Hepatocyte (in vitro differentiated cells): Measurements from ENCODE around the gene MEAF6. TPM values are rescaled to one million over a fixed set of nuclear protein-coding genes. Genes with fewer than 3 reads are reported as not detected.

Experiments
- DNase-seq: peaks from one replicate; pipeline ENCODE4 v3.0.0-alpha.2; 2016; ENCODE audit warnings: low spot score
- H2AFZ ChIP-seq: fragments of 200-600 bp; sonication (generic); 2 replicates; pipeline ENCODE4 v1.6.0; 2016; ENCODE audit warnings: antibody characterized with exemption, mild to moderate bottlenecking
- H3K27ac ChIP-seq: fragments of 200-600 bp; sonication (generic); 2 replicates; pipeline ENCODE4 v1.5.1; 2016; ENCODE audit warnings: mild to moderate bottlenecking
- H3K27me3 ChIP-seq: fragments of 200-600 bp; sonication (generic); 2 replicates; pipeline ENCODE4 v1.6.1; 2016
- H3K36me3 ChIP-seq: fragments of 200-600 bp; sonication (generic); replicated peaks from 2 replicates; pipeline ENCODE4 v1.5.1; 2016; ENCODE audit warnings: low read depth; ENCODE audit not compliant: insufficient read depth
- H3K4me1 ChIP-seq: fragments of 200-600 bp; sonication (generic); 2 replicates; pipeline ENCODE4 v1.5.1; 2016; ENCODE audit warnings: mild to moderate bottlenecking, moderate library complexity; ENCODE audit not compliant: insufficient read depth
- H3K4me2 ChIP-seq: fragments of 200-600 bp; sonication (generic); 2 replicates; pipeline ENCODE4 v1.6.0; 2016
- H3K4me3 ChIP-seq: fragments of 200-600 bp; sonication (generic); 2 replicates; pipeline ENCODE4 v1.5.1; 2016; ENCODE audit warnings: mild to moderate bottlenecking
- H3K79me2 ChIP-seq: fragments of 200-600 bp; sonication (generic); 2 replicates; pipeline ENCODE4 v1.6.0; 2017; ENCODE audit warnings: mild to moderate bottlenecking
- H3K9me2 ChIP-seq: fragments of 200-600 bp; sonication (generic); replicated peaks from 2 replicates; pipeline ENCODE4 v1.6.0; 2017; ENCODE audit warnings: mild to moderate bottlenecking; ENCODE audit not compliant: insufficient read depth
- H3K9me3 ChIP-seq: fragments of 200-600 bp; sonication (generic); 2 replicates; pipeline ENCODE4 v1.5.1; 2016; ENCODE audit warnings: low read depth, mild to moderate bottlenecking
- H4K20me1 ChIP-seq: fragments of 200-600 bp; sonication (generic); 2 replicates; pipeline ENCODE4 v1.6.0; 2016; ENCODE audit warnings: mild to moderate bottlenecking; ENCODE audit not compliant: insufficient read depth, poor library complexity, severe bottlenecking
- EZH2 ChIP-seq: fragments of 200-600 bp; sonication (generic); IDR thresholded peaks from 2 replicates; pipeline ENCODE4 v1.6.1; 2016; ENCODE audit warnings: antibody characterized with exemption, mild to moderate bottlenecking, borderline replicate concordance
- EZH2phosphoT487 ChIP-seq: fragments of 200-600 bp; sonication (generic); IDR thresholded peaks from one replicate; pipeline ENCODE4 v1.6.1; 2018; ENCODE audit warnings: antibody characterized with exemption, mild to moderate bottlenecking, low read depth, moderate library complexity; ENCODE audit not compliant: unreplicated experiment, severe bottlenecking
- WGBS: methylation state at CpG from one replicate; pipeline ENCODE4 v1.1.6; 2016; ENCODE audit warnings: low lambda C conversion rate; ENCODE audit errors: missing lambda C conversion rate; 5-methylcytosine and 5-hydroxymethylcytosine counted together
- polyA plus RNA-seq: library from polyadenylated mRNA; unstranded; fragments of >200 nt; fragmentation: Nextera tagmentation; extraction: Ambion mirVana; gene quantifications from 2 replicates; pipeline ENCODE4 v1.2.1, GENCODE V29; 2016
- total RNA-seq: library from RNA; depleted of rRNA; stranded (reverse); fragments of >200 nt; gene quantifications from 2 replicates; pipeline ENCODE4 v1.2.3, GENCODE V29; 2014
- TF ChIP-seq, protein P1 (sequence below): fragments of 200-600 bp; sonication (generic); IDR thresholded peaks from 2 replicates; pipeline ENCODE4 v1.5.1; 2016; ENCODE audit warnings: antibody characterized with exemption, mild to moderate bottlenecking; ENCODE audit not compliant: poor library complexity

MEAF6 gene
- total and polyA plus RNA-seq, 2 experiments from 2014 or later, result 46.5 to 74.7 TPM

DNA sequence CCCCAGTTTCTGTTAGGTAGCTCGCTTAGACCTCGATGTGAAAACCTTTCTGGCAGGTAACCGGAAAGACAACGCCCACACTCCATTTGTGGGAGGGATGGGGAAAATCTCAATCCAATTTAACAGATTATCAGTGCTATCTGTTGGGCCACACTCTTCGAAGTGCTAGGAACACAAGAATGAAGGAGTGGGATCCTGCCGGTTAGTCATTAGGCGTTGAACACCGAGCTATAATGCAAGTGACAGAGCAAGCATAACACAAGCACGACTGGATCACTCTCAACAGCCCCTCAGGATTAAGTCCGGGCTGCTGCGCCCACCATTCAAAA, 39.0 kb upstream of the MEAF6 start:
- H3K9me2 ChIP-seq, result no peaks in the 10 kb centered on the region
- H3K9me3 ChIP-seq, result no peaks in the 10 kb centered on the region
- H3K4me1 ChIP-seq, result peaks cover 16% of the 10 kb centered on the region
- no peaks in the 10 kb centered on the region for H3K36me3 ChIP-seq
- H3K27me3 ChIP-seq, result no peaks in the 10 kb centered on the region
- no peak for DNase-seq
- peaks cover 45% of the 10 kb centered on the region for H3K79me2 ChIP-seq
- peaks cover 6% of the 10 kb centered on the region for H4K20me1 ChIP-seq
- peak overlapping the region; percentile 43 for H3K4me3 ChIP-seq
- no peak for TF ChIP-seq EZH2phosphoT487
- TF ChIP-seq, protein P1, sequence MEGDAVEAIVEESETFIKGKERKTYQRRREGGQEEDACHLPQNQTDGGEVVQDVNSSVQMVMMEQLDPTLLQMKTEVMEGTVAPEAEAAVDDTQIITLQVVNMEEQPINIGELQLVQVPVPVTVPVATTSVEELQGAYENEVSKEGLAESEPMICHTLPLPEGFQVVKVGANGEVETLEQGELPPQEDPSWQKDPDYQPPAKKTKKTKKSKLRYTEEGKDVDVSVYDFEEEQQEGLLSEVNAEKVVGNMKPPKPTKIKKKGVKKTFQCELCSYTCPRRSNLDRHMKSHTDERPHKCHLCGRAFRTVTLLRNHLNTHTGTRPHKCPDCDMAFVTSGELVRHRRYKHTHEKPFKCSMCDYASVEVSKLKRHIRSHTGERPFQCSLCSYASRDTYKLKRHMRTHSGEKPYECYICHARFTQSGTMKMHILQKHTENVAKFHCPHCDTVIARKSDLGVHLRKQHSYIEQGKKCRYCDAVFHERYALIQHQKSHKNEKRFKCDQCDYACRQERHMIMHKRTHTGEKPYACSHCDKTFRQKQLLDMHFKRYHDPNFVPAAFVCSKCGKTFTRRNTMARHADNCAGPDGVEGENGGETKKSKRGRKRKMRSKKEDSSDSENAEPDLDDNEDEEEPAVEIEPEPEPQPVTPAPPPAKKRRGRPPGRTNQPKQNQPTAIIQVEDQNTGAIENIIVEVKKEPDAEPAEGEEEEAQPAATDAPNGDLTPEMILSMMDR, result no peak
- no peak for TF ChIP-seq EZH2
- 8% methylated on average over 11 of the region's 11 CpGs for WGBS
- H3K27ac ChIP-seq, result peak overlapping the region; percentile 85
- H3K4me2 ChIP-seq, result peak overlapping the region; percentile 88
- peak overlapping the region; percentile 43 for H2AFZ ChIP-seq

DNA sequence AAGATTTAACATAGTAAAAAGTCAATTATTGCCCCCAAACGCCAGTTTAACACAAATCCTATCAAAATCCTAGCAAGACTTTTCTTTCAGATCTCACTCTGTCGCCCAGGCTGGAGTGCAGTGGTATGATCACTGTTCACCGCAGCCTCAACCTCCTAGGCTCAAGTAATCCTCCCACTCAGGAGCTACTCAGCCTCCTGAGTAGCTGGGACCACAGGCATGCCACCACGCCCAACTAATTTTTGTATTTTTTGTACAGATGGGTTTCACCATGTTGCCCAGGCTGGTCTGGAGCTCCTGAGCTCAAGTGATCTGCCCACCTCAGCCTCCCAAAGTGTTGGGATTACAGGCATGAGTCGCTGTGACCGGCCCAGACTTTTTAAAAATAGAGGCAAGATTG, 34.8 kb upstream of the MEAF6 start:
- no peak overlapping the region for H3K4me3 ChIP-seq
- no peak for DNase-seq
- H3K36me3 ChIP-seq, result no peaks in the 10 kb centered on the region
- H3K4me2 ChIP-seq, result no peak overlapping the region
- H4K20me1 ChIP-seq, result peaks cover 6% of the 10 kb centered on the region
- WGBS, result 93% methylated on average over 6 of the region's 6 CpGs
- no peaks in the 10 kb centered on the region for H3K27me3 ChIP-seq
- no peak for TF ChIP-seq EZH2phosphoT487
- no peak for TF ChIP-seq EZH2
- TF ChIP-seq, protein P1, result no peak
- H2AFZ ChIP-seq, result no peak overlapping the region
- H3K9me3 ChIP-seq, result no peaks in the 10 kb centered on the region
- H3K27ac ChIP-seq, result no peak overlapping the region
- H3K79me2 ChIP-seq, result peaks cover 44% of the 10 kb centered on the region
- H3K4me1 ChIP-seq, result no peaks in the 10 kb centered on the region
- no peaks in the 10 kb centered on the region for H3K9me2 ChIP-seq

DNA sequence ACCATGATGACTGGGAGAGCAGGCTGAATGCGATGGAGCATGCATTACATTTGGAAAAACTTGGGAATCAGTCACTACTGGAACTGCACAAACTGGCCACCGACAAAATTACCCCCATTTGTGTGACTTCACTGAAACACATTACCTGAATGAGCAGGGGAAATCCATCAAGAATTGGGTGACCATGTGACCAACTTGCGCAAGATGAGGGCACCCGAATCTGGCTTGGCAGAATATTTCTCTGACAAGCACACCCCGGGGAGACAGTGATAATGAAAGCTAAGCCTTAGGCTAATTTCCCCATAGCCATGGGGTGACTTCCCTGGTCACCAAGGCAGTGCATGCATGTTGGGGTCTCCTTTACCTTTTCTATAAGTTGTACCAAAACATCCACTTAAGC, 30.5 kb upstream of the MEAF6 start:
- Histone ChIP-seq H4K20me1 (no peaks in the 10 kb centered on the region), H3K27ac (no peak overlapping the region), H3K9me3 (no peaks in the 10 kb centered on the region), H3K4me3 (no peak overlapping the region), H2AFZ (no peak overlapping the region), H3K27me3 (no peaks in the 10 kb centered on the region), H3K4me2 (no peak overlapping the region), H3K36me3 (no peaks in the 10 kb centered on the region), H3K4me1 (no peaks in the 10 kb centered on the region), H3K79me2 (peaks cover 16% of the 10 kb centered on the region), H3K9me2 (no peaks in the 10 kb centered on the region)
- no peak for DNase-seq
- TF ChIP-seq EZH2 (no peak), EZH2phosphoT487 (no peak)
- TF ChIP-seq, protein P1, result no peak
- 90% methylated on average over 5 of the region's 5 CpGs for WGBS

DNA sequence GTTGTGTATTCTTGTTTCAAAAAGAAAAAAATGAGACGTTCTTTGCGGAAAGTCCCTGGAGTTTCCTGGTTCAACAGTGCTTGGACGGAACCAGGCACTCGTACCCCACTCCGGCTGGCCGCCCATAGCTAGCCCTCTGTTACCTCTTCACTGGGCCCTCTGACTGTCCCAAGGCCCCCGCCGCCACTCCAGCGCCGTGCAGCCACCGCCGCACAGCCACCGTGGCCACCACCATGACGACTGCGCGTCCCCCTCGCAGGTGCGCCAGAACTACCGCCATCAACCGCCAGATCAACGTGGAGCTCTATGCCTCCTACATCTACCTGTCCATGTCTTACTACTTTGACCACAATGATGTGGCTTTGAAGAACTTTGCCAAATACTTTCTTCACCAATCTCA, 30.0 kb upstream of the MEAF6 start:
- no peaks in the 10 kb centered on the region for H3K36me3 ChIP-seq
- no peaks in the 10 kb centered on the region for H3K4me1 ChIP-seq
- H3K79me2 ChIP-seq, result peaks cover 13% of the 10 kb centered on the region
- no peak overlapping the region for H2AFZ ChIP-seq
- no peaks in the 10 kb centered on the region for H3K9me3 ChIP-seq
- 99% methylated on average over 21 of the region's 21 CpGs for WGBS
- H3K4me3 ChIP-seq, result no peak overlapping the region
- H3K4me2 ChIP-seq, result no peak overlapping the region
- no peak overlapping the region for H3K27ac ChIP-seq
- H3K9me2 ChIP-seq, result no peaks in the 10 kb centered on the region
- no peaks in the 10 kb centered on the region for H3K27me3 ChIP-seq
- no peaks in the 10 kb centered on the region for H4K20me1 ChIP-seq
- TF ChIP-seq EZH2 (no peak), EZH2phosphoT487 (no peak)
- TF ChIP-seq, protein P1, result no peak
- no peak for DNase-seq
